GM10266 (cell line): ENCODE results near the gene REEP3.

Experiments
- DNase-seq: peaks from one replicate; pipeline ENCODE4 v3.0.0; 2012; ENCODE audit errors: extremely low spot score
- TF ChIP-seq, protein P1 (sequence below): IDR thresholded peaks from 2 replicates; pipeline ENCODE4 v1.5.1; 2012; ENCODE audit warnings: mild to moderate bottlenecking, low read depth; ENCODE audit not compliant: control insufficient read depth, insufficient read depth; ENCODE audit errors: missing control alignments

Gene REEP3

DNA sequence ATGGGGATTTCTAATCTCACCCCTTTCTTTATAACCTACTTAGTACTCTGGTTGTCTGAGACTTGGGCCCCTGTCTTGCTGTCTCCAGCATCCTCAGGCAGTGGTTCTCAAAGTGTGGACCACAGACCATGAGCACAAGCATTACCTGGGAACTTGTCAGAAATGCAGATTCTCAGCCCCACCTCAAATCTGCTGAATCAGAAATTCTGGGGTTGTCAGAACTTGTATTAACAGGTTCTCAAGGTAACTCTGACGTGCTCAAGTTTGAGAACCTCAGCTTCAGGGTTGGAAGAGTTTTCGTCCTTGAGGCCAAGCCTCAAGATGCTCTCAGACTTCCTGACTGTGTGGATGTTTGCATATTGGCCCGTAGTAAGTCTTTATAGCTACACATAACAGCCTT, 97.4 kb downstream of the REEP3 start:
- TF ChIP-seq, protein P1, sequence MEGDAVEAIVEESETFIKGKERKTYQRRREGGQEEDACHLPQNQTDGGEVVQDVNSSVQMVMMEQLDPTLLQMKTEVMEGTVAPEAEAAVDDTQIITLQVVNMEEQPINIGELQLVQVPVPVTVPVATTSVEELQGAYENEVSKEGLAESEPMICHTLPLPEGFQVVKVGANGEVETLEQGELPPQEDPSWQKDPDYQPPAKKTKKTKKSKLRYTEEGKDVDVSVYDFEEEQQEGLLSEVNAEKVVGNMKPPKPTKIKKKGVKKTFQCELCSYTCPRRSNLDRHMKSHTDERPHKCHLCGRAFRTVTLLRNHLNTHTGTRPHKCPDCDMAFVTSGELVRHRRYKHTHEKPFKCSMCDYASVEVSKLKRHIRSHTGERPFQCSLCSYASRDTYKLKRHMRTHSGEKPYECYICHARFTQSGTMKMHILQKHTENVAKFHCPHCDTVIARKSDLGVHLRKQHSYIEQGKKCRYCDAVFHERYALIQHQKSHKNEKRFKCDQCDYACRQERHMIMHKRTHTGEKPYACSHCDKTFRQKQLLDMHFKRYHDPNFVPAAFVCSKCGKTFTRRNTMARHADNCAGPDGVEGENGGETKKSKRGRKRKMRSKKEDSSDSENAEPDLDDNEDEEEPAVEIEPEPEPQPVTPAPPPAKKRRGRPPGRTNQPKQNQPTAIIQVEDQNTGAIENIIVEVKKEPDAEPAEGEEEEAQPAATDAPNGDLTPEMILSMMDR = no peak

DNA sequence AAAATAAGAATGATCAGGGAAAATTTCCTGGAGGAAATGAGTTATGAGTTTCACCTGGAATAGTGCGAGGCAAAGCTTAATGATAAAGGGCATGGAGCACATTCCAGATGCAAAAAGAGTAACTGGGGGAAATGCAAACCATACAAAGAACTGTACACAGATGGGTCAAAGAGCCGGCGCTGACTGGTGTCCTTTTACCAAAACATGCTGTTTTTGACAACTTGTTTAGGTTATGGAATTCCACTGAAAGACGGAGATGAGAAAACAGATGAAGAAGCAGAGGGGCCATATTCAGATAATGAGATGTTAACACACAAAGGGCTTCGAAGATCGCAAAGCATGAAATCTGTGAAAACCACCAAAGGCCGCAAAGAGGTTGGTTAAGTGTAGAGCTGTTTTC, 98.2 kb downstream of the REEP3 start:
- DNase-seq = no peak
- TF ChIP-seq, protein P1 = no peak

More for the DNA sequence above, 97.4 kb downstream of the REEP3 start:
- no peak for DNase-seq

DNA sequence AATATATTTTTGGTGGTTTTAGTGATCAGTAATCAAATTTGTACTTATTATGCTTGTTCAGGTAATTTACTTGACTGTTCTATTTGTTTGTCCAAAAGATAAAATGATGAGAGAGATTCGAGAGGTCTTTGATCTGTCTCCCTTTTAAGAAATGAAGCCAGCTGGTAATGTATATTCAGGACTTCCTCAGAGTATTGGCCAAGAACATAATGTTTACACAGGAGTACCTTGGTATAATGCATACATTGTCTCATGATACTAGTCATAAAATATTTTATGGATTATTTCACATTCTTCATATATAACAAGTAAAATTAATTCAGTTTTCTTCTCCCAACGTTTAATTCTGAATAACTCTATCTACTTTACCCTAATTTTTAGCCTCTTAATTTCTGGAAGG, 100.9 kb downstream of the REEP3 start:
- TF ChIP-seq, protein P1 = no peak
- DNase-seq = no peak

DNA sequence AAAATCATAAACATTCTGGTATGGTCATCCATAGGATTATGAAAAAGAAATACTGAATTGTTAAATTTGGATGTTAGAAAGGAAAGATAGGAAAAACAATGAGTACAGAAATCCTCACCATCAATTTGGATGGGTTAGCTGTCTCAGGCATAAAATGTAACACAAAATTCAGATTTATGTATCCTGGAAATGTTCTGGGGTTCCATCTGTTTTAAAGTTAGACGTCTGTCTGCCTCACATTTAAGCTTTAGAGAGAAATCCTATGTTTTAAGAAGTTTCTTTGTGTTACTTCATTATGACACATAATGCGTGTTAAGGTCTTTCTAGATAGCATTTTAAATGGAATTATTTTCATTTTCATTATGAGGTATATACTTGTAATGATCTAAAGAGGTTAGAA, 103.5 kb downstream of the REEP3 start:
- no peak for DNase-seq
- TF ChIP-seq, protein P1 = no peak

GRCh38 chr10:63627396-63627795, 106.2 kb downstream of the REEP3 start:
- TF ChIP-seq, protein P1 = no peak
- DNase-seq = no peak

GRCh38 chr10:63627881-63628296, 106.7 kb downstream of the REEP3 start:
- TF ChIP-seq, protein P1 = no peak
- no peak for DNase-seq

DNA sequence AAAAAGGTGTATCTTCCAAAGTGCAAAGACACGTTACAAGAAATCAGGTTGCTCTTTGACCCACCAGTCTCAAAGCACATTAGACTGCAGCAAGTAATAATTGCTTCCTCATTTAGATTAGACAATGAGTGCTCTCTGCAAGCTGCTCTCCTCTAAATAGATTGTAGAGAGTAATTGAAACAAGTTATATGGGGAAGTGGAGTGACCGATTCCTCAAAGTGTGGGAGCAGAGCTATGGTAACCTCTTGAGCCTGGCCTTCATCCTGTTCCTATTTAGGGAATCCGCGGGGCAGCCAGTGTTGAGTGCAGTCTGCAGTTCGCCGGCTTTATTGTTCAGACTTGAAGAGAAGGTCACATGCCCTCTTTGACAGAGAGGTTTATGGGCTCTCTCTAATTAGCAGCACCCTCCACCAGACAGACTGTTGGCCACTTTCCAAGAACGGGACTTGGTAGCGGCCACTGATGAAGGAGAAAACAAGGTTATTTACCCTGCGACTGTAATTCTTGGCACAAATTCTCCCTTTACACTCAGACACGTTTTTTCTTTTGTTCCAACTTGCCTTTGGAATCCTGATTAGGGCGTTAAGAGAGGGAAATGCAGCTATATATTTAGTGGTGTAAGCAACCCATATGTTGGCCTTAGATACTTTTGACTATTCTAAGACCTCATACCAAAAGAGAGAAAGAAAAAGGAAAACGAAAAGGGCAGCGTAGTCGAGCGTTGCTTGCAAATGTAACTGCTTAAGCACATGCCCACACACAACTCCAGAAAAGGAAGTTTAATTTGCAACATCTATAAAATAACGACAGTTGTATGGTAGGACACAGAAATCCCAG, 107.5 kb downstream of the REEP3 start:
- peak; percentile 59 for DNase-seq
- TF ChIP-seq, protein P1 = no peak
